Fibroblast of skin of right biceps (primary cell): Measurements from ENCODE around the gene CARMIL3.
"Not testable (repeated sequence)": the region's sequence is repeated elsewhere in the genome, so short reads cannot be mapped to it uniquely, and the experiment has no call there.

Experiments used
- DNase-seq: peaks from one replicate; pipeline ENCODE4 v3.0.0-alpha.2; 2013

The CARMIL3 gene

GRCh38 chr14:24042746-24043145 lies 9.1 kb upstream of the CARMIL3 start:
- DNase-seq, result no peak

- DNase-seq, result not testable (repeated sequence)
Observed at GRCh38 chr14:24049002-24049401, 2.8 kb upstream of the CARMIL3 start.

- not testable (repeated sequence) for DNase-seq
Observed at GRCh38 chr14:24050753-24051152, 1.1 kb upstream of the CARMIL3 start.

GRCh38 chr14:24051176-24051788 lies 527 bp upstream of the CARMIL3 start:
- DNase-seq, result no peak

- no peak for DNase-seq
Observed at GRCh38 chr14:24052656-24053547, 1.1 kb downstream of the CARMIL3 start.

DNA sequence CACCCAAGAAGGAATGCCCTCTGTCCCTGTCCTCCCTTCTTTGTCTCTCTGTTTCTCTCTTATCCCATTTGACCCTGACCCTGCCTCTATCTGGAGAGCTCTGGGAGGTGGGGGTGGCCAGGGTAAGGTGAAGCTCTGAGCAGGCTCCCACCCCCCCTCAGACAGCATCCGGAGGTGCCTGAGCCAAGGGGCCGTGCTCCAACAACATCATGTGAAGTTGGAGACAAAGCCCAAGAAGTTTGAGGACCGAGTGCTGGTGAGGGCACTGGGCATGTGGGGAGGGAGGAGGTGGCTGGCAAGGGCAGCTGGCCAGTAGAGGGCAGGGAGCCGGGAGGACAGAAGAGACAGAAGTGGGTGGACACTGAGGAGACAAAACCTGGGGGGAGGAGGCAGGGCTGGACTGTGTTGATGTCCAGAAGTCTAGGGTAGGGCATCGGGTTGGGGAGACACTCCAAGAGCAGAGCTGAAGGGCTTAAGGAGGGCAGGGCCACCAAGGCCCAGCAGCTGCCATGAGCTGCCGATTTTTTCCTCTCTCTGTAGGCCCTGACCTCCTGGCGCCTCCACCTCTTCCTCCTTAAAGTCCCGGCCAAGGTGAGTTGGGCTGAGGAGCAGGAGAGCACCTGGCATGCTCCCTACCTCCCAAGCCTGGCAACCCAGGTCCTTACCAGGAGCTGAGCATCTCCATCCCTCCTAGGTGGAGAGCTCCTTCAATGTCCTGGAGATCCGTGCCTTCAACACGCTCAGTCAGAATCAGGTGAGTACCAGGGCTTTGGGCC lies 1.9 kb downstream of the CARMIL3 start:
- DNase-seq, result no peak

GRCh38 chr14:24054324-24054641 lies 2.5 kb downstream of the CARMIL3 start:
- DNase-seq, result no peak

GRCh38 chr14:24054646-24055045 lies 2.8 kb downstream of the CARMIL3 start:
- no peak for DNase-seq

GRCh38 chr14:24055971-24056799 lies 4.4 kb downstream of the CARMIL3 start:
- DNase-seq, result no peak

DNA sequence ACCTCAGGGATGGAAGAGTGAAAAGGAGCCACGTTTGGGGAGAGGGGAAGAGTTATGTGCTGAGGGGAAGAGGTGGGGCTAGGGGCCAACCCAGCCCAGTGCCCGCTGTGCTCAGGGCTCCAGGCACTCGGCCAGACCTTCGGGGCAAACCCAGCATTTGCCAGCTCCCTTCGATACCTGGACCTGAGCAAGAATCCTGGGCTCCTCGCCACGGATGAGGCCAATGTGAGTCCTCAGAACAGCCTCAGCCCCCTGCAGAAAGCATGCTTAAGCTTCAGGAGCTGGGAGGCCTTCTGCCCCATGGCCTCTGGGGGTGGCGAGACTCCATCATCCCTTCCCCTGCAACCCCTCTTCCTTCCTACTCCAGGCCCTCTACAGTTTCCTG lies 5.0 kb downstream of the CARMIL3 start:
- no peak for DNase-seq

DNA sequence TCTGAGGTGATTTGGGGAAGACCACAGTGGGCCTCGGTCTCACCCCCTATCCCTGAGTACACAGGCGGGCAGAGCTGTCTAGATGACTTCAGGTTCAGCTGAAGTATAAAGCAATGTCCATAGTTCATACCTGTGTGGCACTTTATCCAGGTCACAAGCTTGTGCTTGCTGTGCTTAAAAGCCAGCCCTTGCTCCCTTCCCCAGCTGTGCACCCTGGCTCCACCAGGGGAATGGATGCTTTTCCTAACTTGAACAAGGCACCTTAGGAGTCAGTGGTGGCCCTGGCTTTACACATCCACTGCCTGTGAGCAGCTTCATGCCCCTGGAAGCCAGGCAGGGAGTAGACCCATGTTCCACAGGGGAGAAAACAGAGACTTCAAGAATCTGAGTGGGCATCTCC lies 5.5 kb downstream of the CARMIL3 start:
- no peak for DNase-seq

GRCh38 chr14:24057867-24058259 lies 6.1 kb downstream of the CARMIL3 start:
- no peak for DNase-seq

DNA sequence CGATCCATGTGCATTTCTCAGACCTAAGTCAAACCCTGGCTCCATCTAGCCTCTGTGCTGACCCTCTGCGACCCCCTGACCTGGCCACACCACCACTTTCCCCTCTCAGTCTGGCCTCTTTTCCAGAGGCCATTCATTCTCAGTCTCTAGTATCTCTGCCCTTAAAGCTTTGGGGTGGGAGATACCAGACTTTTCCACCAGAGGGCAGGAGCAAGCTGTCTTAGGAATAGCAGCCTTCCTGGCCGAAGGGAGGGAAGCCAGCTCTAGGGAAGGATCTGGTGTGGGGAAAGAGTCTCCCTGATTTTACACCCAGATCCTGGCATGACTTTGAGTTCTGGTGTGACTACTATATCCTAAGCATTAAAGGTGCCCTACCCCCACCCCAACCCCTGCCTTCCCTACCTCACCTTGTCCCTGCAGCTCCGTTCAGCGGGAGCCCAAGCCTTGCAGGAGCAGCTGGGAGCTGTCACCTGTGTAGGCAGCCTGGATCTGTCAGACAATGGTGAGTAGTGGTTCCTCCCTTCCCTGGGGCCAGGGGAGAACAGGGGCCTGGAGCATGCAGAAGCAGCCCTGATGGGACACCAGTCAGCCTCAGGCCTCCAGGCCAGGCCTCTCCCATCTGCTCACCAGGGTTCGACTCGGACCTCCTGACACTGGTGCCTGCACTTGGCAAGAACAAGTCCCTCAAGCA lies 6.6 kb downstream of the CARMIL3 start:
- peak; percentile 69 for DNase-seq

GRCh38 chr14:24058951-24059475 lies 7.2 kb downstream of the CARMIL3 start:
- no peak for DNase-seq

DNA sequence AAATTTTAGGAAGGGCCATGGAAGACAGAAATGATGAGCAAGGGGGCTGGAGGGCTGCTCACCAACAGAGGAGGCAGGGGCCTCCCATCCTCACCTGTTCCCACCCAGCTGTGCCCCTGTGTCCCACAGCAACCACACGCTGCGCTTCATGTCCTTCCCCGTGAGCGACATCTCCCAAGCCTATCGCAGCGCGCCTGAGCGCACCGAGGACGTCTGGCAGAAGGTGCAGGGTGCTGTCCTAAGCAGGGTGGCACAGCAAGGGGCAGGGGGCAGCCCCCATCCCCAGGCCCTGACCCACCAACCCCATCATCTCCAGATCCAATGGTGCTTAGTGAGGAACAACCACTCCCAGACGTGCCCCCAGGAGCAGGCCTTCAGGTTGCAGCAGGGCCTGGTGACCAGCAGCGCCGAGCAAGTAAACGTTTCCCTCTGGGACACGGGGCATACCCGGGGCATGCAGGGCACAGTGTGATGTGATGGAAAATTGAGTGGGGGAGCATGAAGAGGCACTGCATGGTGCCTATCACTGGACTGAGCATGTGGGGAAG lies 8.1 kb downstream of the CARMIL3 start:
- no peak for DNase-seq

DNA sequence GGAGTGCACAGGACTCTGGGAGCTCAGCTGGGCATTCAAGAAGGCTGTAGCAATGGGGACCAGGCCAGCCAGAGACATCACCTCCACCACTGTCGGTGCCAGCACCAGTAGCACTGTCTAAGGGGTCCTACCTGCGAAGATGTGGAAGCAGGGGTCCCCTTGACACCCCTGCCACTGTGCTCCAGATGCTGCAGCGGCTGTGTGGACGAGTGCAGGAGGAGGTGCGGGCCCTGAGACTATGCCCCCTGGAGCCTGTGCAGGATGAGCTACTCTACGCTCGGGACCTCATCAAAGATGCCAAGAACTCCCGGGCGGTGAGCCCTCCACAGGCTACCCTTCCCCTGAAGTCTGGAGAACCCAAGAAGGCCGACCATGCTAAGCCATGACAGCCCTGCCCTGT lies 8.6 kb downstream of the CARMIL3 start:
- no peak for DNase-seq

DNA sequence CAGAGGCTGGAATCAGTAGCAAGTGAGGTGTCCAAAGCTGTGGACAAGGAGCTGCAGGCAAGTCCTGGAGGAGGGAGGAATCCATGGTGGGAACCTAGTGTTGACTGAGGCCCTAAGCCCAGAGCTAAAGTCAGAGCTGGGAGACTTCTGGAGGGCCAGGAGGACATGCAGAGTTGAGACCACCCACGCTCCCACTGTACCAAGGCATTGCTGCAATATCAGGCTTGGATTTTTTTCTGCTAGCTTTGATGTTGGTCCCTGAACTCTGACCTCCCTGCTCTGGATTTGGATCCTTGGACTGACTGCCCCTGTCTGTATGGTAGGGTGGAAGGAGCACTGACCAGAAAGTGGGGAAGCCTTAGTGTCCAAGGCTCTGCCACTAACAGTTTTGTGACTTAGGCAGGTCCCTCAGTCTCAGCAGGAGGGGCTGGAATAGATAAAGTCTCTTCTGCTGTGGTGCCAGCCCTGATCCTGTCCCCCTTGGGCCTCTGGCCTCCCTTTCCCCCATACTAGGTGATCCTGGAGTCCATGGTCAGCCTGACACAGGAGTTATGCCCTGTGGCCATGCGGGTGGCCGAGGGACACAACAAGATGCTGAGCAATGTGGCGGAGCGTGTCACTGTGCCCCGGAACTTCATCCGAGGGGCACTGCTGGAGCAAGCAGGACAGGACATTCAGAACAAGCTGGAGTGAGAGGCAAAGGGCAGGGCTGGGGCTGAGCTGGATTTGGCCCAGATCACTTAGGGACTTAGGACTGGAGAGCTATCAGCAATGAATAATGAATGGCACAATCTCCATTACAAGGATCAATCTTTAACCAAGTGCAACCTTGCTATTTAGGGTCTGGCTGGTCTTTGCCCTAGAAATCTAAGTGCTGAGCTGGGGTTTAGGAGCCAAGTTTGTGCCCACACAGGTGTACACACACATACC lies 9.4 kb downstream of the CARMIL3 start:
- DNase-seq, result no peak

GRCh38 chr14:24062216-24062980 lies 10.6 kb downstream of the CARMIL3 start:
- no peak for DNase-seq

GRCh38 chr14:24063263-24063836 lies 11.5 kb downstream of the CARMIL3 start:
- no peak for DNase-seq
